OCI-LY7 (cell line): ENCODE measurements around the gene TRIM9. TPM values are rescaled to one million over a fixed set of nuclear protein-coding genes. Genes with fewer than 3 reads are reported as not detected.

Experiments used
- BruUV-seq: library from RNA; stranded (reverse); fragments of 400-500 nt; replicated peaks from 2 replicates; lab custom pipeline; 2021; lab: Mats Ljungman, UMichigan
- CTCF ChIA-PET: fragments of 300-600 bp; sonication (Branson Sonifier 250); formaldehyde crosslinking; loops from one replicate; lab custom pipeline; 2022; ENCODE audit warnings: antibody characterized with exemption; ENCODE audit not compliant: unreplicated experiment; lab: Charles Lee
- POLR2A ChIA-PET: fragments of 300-600 bp; sonication (Branson Sonifier 250); formaldehyde crosslinking; loops from one replicate; lab custom pipeline; 2022; ENCODE audit warnings: antibody characterized with exemption; lab: Charles Lee
- DNase-seq: peaks from one replicate; pipeline ENCODE4 v3.0.0-alpha.2; 2015; ENCODE audit warnings: low spot score
- H2AFZ ChIP-seq: fragments of 200-600 bp; sonication (generic), shearing (Covaris generic); 2 replicates; pipeline ENCODE4 v1.6.1; 2014; ENCODE audit warnings: mild to moderate bottlenecking, antibody characterized with exemption, low read length, moderate library complexity
- H3K27ac ChIP-seq: fragments of 200-600 bp; sonication (generic); 2 replicates; pipeline ENCODE4 v1.5.1; 2014; ENCODE audit warnings: mixed run types, low read depth, mild to moderate bottlenecking, moderate library complexity, low read length, inconsistent platforms; ENCODE audit not compliant: poor library complexity, severe bottlenecking
- H3K36me3 ChIP-seq: fragments of 200-600 bp; sonication (generic); 2 replicates; pipeline ENCODE4 v1.6.1; 2014; ENCODE audit warnings: mild to moderate bottlenecking, antibody characterized with exemption, low read length, moderate library complexity, mixed read lengths; ENCODE audit not compliant: insufficient read depth
- H3K4me1 ChIP-seq: fragments of 200-600 bp; sonication (generic); 2 replicates; pipeline ENCODE4 v1.5.1; 2014; ENCODE audit warnings: mild to moderate bottlenecking, low read length; ENCODE audit not compliant: insufficient read depth, poor library complexity, severe bottlenecking
- H3K4me2 ChIP-seq: fragments of 200-600 bp; sonication (generic); 2 replicates; pipeline ENCODE4 v1.6.1; 2014; ENCODE audit warnings: mild to moderate bottlenecking, low read length
- H3K4me3 ChIP-seq: fragments of 200-600 bp; sonication (generic); 2 replicates; pipeline ENCODE4 v1.5.1; 2014; ENCODE audit warnings: mild to moderate bottlenecking, low read depth, low read length; ENCODE audit not compliant: poor library complexity, severe bottlenecking
- H3K79me2 ChIP-seq: fragments of 200-600 bp; sonication (generic); 2 replicates; pipeline ENCODE4 v1.6.1; 2016; ENCODE audit warnings: low read depth, mild to moderate bottlenecking, low read length, moderate library complexity, mixed read lengths; ENCODE audit not compliant: insufficient read depth
- H3K9me2 ChIP-seq: fragments of 200-600 bp; sonication (generic); 2 replicates; pipeline ENCODE4 v1.6.1; 2016; ENCODE audit warnings: mild to moderate bottlenecking, low read length, mixed read lengths; ENCODE audit not compliant: insufficient read depth
- H3K9me3 ChIP-seq: fragments of 200-600 bp; sonication (generic); 2 replicates; pipeline ENCODE4 v1.6.1; 2014; ENCODE audit warnings: mild to moderate bottlenecking, mixed run types, low read length, mixed read lengths
- H4K20me1 ChIP-seq: fragments of 200-600 bp; sonication (generic); 2 replicates; pipeline ENCODE4 v1.6.1; 2014; ENCODE audit warnings: mild to moderate bottlenecking, antibody characterized with exemption, low read length, moderate library complexity, mixed read lengths; ENCODE audit not compliant: insufficient read depth
- EZH2phosphoT487 ChIP-seq: fragments of 200-600 bp; sonication (generic); IDR thresholded peaks from 2 replicates; pipeline ENCODE4 v1.6.1; 2018; ENCODE audit warnings: low read depth, borderline replicate concordance, mild to moderate bottlenecking, mixed run types, antibody characterized with exemption, low read length, moderate library complexity, mixed read lengths
- intact Hi-C: fragments of 100-400 bp; cut with micrococcal nuclease; formaldehyde crosslinking; loops from one replicate; pipeline ENCODE4 v1.10.0; 2022; ENCODE audit not compliant: unreplicated experiment
- total RNA-seq, 2 experiments: library from RNA; depleted of rRNA in 1 of 2; stranded (reverse); fragments of >200 nt in 1 of 2; shearing (Covaris generic) in 1 of 2; gene quantifications; 2 replicates each; pipeline ENCODE4 v1.2.3, GENCODE V29; 2014 to 2022
- TF ChIP-seq, protein P1 (sequence below): fragments of 200-600 bp; sonication (generic); conservative IDR thresholded peaks from 2 replicates; pipeline ENCODE4 v1.5.1; 2014; ENCODE audit warnings: mild to moderate bottlenecking, antibody characterized with exemption, low read length, moderate library complexity, mixed read lengths

The TRIM9 gene
- total RNA-seq, 2 experiments from 2014 or later, result 1.4 to 7.9 TPM

GRCh38 chr14:51041108-51041531 lies 53.8 kb downstream of the TRIM9 start:
- ChIA-PET POLR2A (interaction anchor here (0.7 to 1.0 kb wide), 2 partner anchors 19 to 23 kb away, joined by 3 read pairs; no protein-coding TSS in a partner anchor), CTCF (no interaction called here)
- Histone ChIP-seq H3K9me3 (no peaks in the 10 kb centered on the region), H4K20me1 (no peaks in the 10 kb centered on the region), H3K27ac (no peak overlapping the region), H3K36me3 (no peaks in the 10 kb centered on the region), H3K4me1 (no peaks in the 10 kb centered on the region), H2AFZ (no peak overlapping the region), H3K4me3 (no peak overlapping the region), H3K9me2 (no peaks in the 10 kb centered on the region), H3K4me2 (no peak overlapping the region), H3K79me2 (no peaks in the 10 kb centered on the region)
- no TSS peak for BruUV-seq
- DNase-seq, result no peak
- TF ChIP-seq, protein P1, sequence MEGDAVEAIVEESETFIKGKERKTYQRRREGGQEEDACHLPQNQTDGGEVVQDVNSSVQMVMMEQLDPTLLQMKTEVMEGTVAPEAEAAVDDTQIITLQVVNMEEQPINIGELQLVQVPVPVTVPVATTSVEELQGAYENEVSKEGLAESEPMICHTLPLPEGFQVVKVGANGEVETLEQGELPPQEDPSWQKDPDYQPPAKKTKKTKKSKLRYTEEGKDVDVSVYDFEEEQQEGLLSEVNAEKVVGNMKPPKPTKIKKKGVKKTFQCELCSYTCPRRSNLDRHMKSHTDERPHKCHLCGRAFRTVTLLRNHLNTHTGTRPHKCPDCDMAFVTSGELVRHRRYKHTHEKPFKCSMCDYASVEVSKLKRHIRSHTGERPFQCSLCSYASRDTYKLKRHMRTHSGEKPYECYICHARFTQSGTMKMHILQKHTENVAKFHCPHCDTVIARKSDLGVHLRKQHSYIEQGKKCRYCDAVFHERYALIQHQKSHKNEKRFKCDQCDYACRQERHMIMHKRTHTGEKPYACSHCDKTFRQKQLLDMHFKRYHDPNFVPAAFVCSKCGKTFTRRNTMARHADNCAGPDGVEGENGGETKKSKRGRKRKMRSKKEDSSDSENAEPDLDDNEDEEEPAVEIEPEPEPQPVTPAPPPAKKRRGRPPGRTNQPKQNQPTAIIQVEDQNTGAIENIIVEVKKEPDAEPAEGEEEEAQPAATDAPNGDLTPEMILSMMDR, result no peak
- TF ChIP-seq EZH2phosphoT487, result no peak
- intact Hi-C loops, result no loop called here

GRCh38 chr14:51039252-51039651 lies 55.7 kb downstream of the TRIM9 start:
- no peaks in the 10 kb centered on the region for H3K79me2 ChIP-seq
- no peaks in the 10 kb centered on the region for H4K20me1 ChIP-seq
- H3K27ac ChIP-seq, result no peak overlapping the region
- BruUV-seq, result no TSS peak
- no peak overlapping the region for H3K4me3 ChIP-seq
- no peaks in the 10 kb centered on the region for H3K9me2 ChIP-seq
- ChIA-PET POLR2A (interaction anchor here (1.2 to 1.7 kb wide), 2 partner anchors 26 to 61 kb away, joined by 3 to 6 read pairs; no protein-coding TSS in a partner anchor), CTCF (no interaction called here)
- no peak overlapping the region for H3K4me2 ChIP-seq
- H3K9me3 ChIP-seq, result no peaks in the 10 kb centered on the region
- DNase-seq, result peak; percentile 5
- no peak overlapping the region for H2AFZ ChIP-seq
- TF ChIP-seq, protein P1, result no peak
- TF ChIP-seq EZH2phosphoT487, result no peak
- intact Hi-C loops, result no loop called here
- no peaks in the 10 kb centered on the region for H3K4me1 ChIP-seq
- H3K36me3 ChIP-seq, result no peaks in the 10 kb centered on the region

- Histone ChIP-seq H3K9me3 (no peaks in the 10 kb centered on the region), H3K9me2 (no peaks in the 10 kb centered on the region), H4K20me1 (no peaks in the 10 kb centered on the region), H3K4me1 (no peaks in the 10 kb centered on the region), H3K4me2 (no peak overlapping the region), H3K27ac (no peak overlapping the region), H3K4me3 (no peak overlapping the region), H2AFZ (no peak overlapping the region), H3K79me2 (no peaks in the 10 kb centered on the region), H3K36me3 (no peaks in the 10 kb centered on the region)
- DNase-seq, result no peak
- intact Hi-C loops, result no loop called here
- no TSS peak for BruUV-seq
- ChIA-PET CTCF (no interaction called here), POLR2A (interaction anchor here (1.9 kb wide), 1 partner anchor 12 kb away, joined by 4 read pairs; no protein-coding TSS in a partner anchor)
- TF ChIP-seq, protein P1, result no peak
- TF ChIP-seq EZH2phosphoT487, result no peak
Observed at GRCh38 chr14:51035611-51036192, 59.2 kb downstream of the TRIM9 start.
